Trophoblast cell (in vitro differentiated cells and primary cell): ENCODE results near the gene GLIS1.

Experiments used
- DNase-seq, 2 donors: peaks; one replicate each; pipeline ENCODE4 v3.0.0-alpha.2; 2016
- H2AFZ ChIP-seq: 2 replicates; pipeline ENCODE4 v1.6.1; 2013; ENCODE audit warnings: low read length, moderate library complexity, mild to moderate bottlenecking; ENCODE audit not compliant: insufficient read depth, poor library complexity
- H2AK5ac ChIP-seq: 2 replicates; pipeline ENCODE4 v1.6.1; 2013; ENCODE audit warnings: mild to moderate bottlenecking, low read length
- H2BK120ac ChIP-seq: 2 replicates; pipeline ENCODE4 v1.6.1; 2013; ENCODE audit warnings: low read length, mild to moderate bottlenecking, moderate library complexity; ENCODE audit not compliant: insufficient read depth, poor library complexity
- H2BK12ac ChIP-seq: 2 replicates; pipeline ENCODE4 v1.6.1; 2013; ENCODE audit warnings: mild to moderate bottlenecking, low read length, moderate library complexity
- H2BK5ac ChIP-seq: 2 replicates; pipeline ENCODE4 v1.6.1; 2013; ENCODE audit warnings: low read length, low read depth, moderate library complexity, mild to moderate bottlenecking; ENCODE audit not compliant: poor library complexity
- H3K14ac ChIP-seq: 2 replicates; pipeline ENCODE4 v1.6.1; 2013; ENCODE audit warnings: mild to moderate bottlenecking, low read length
- H3K18ac ChIP-seq: 2 replicates; pipeline ENCODE4 v1.6.1; 2013; ENCODE audit warnings: mild to moderate bottlenecking, low read length
- H3K23ac ChIP-seq: 2 replicates; pipeline ENCODE4 v1.6.1; 2013; ENCODE audit warnings: low read length
- H3K27ac ChIP-seq: 2 replicates; pipeline ENCODE4 v1.5.1; 2013; ENCODE audit warnings: low read depth, mild to moderate bottlenecking, inconsistent platforms, low read length, moderate library complexity
- H3K27me3 ChIP-seq: 2 replicates; pipeline ENCODE4 v1.6.1; 2013; ENCODE audit warnings: inconsistent platforms, mild to moderate bottlenecking, low read length, moderate library complexity; ENCODE audit not compliant: insufficient read depth
- H3K36me3 ChIP-seq, 2 experiments: 1 replicate in 1 of 2; 2 replicates in 1 of 2; pipeline ENCODE4 v1.6.1; 2013; ENCODE audit warnings: low read length in 2 of 2, mild to moderate bottlenecking in 2 of 2, moderate library complexity in 1 of 2; ENCODE audit not compliant: insufficient read depth in 2 of 2, control insufficient read depth in 1 of 2
- H3K4ac ChIP-seq: 2 replicates; pipeline ENCODE4 v1.6.1; 2013; ENCODE audit warnings: low read depth, mild to moderate bottlenecking, low read length, moderate library complexity
- H3K4me1 ChIP-seq, 2 experiments: 1 replicate in 1 of 2; 2 replicates in 1 of 2; pipeline ENCODE4 v1.6.1; 2013; ENCODE audit warnings: low read length in 2 of 2, mild to moderate bottlenecking in 2 of 2, moderate library complexity in 1 of 2; ENCODE audit not compliant: insufficient read depth in 2 of 2, control insufficient read depth in 1 of 2
- H3K4me2 ChIP-seq: 2 replicates; pipeline ENCODE4 v1.6.1; 2013; ENCODE audit warnings: inconsistent platforms, mild to moderate bottlenecking, low read length, moderate library complexity
- H3K4me3 ChIP-seq: 2 replicates; pipeline ENCODE4 v1.5.1; 2013; ENCODE audit warnings: mild to moderate bottlenecking, low read depth, low read length, inconsistent platforms
- H3K79me1 ChIP-seq: one replicate; pipeline ENCODE4 v1.6.1; 2013; ENCODE audit warnings: low read length
- H3K79me2 ChIP-seq: 2 replicates; pipeline ENCODE4 v1.6.1; 2013; ENCODE audit warnings: low read length, mild to moderate bottlenecking; ENCODE audit not compliant: control insufficient read depth, insufficient read depth, poor library complexity
- H3K9ac ChIP-seq: 2 replicates; pipeline ENCODE4 v1.6.1; 2013; ENCODE audit warnings: mild to moderate bottlenecking, low read length
- H3K9me3 ChIP-seq: 2 replicates; pipeline ENCODE4 v1.6.1; 2013; ENCODE audit warnings: low read depth, mild to moderate bottlenecking, control low read depth, inconsistent platforms, low read length; ENCODE audit not compliant: insufficient read depth
- H4K12ac ChIP-seq: 2 replicates; pipeline ENCODE4 v1.6.1; 2013; ENCODE audit warnings: low read depth, mild to moderate bottlenecking, low read length, moderate library complexity
- H4K8ac ChIP-seq: 2 replicates; pipeline ENCODE4 v1.6.1; 2013; ENCODE audit warnings: low read depth, mild to moderate bottlenecking, low read length, moderate library complexity
- H4K91ac ChIP-seq: one replicate; pipeline ENCODE4 v1.6.1; 2013; ENCODE audit warnings: low read depth, mild to moderate bottlenecking, low read length, moderate library complexity
- WGBS: extraction: QIAGEN DNeasy Blood & Tissue Kit; methylation state at CpG from one replicate; pipeline ENCODE4 v1.1.7; 2013; ENCODE audit warnings: missing lambda C conversion rate; ENCODE audit not compliant: insufficient read length, insufficient coverage; ENCODE audit errors: extremely low coverage; 5-methylcytosine and 5-hydroxymethylcytosine counted together

The GLIS1 gene

GRCh38 chr1:53729456-53730223, 9.3 kb downstream of the GLIS1 start:
- Histone ChIP-seq H4K91ac (no peak overlapping the region), H3K36me3 (no peaks in the 10 kb centered on the region), H3K4ac (no peak overlapping the region), H3K23ac (no peak overlapping the region), H4K12ac (no peak overlapping the region), H3K9ac (no peak overlapping the region), H2BK120ac (no peak overlapping the region), H2AFZ (no peak overlapping the region), H3K4me3 (no peak overlapping the region), H3K4me1 (no peaks in the 10 kb centered on the region), H3K79me2 (no peaks in the 10 kb centered on the region), H3K14ac (no peak overlapping the region), H3K27me3 (no peaks in the 10 kb centered on the region), H3K27ac (no peak overlapping the region), H3K9me3 (no peaks in the 10 kb centered on the region), H3K18ac (no peak overlapping the region), H3K79me1 (no peaks in the 10 kb centered on the region), H2AK5ac (no peak overlapping the region), H2BK5ac (no peak overlapping the region), H2BK12ac (no peak overlapping the region), H3K4me2 (no peak overlapping the region), H4K8ac (no peak overlapping the region)
- no CpG with 5 or more reads among the region's 16 CpGs for WGBS
- DNase-seq = no peak

GRCh38 chr1:53728702-53729455, 10.1 kb downstream of the GLIS1 start:
- no peak overlapping the region for H3K18ac ChIP-seq
- H3K79me2 ChIP-seq = no peaks in the 10 kb centered on the region
- no peak overlapping the region for H4K8ac ChIP-seq
- no peak overlapping the region for H2BK120ac ChIP-seq
- H3K27ac ChIP-seq = no peak overlapping the region
- no peak overlapping the region for H2BK5ac ChIP-seq
- H3K27me3 ChIP-seq = no peaks in the 10 kb centered on the region
- H3K79me1 ChIP-seq = no peaks in the 10 kb centered on the region
- no peak overlapping the region for H4K91ac ChIP-seq
- H3K36me3 ChIP-seq = no peaks in the 10 kb centered on the region
- H3K4me2 ChIP-seq = no peak overlapping the region
- no peak overlapping the region for H4K12ac ChIP-seq
- no peak overlapping the region for H3K4me3 ChIP-seq
- H3K14ac ChIP-seq = no peak overlapping the region
- WGBS = no CpG with 5 or more reads among the region's 17 CpGs
- no peak overlapping the region for H2AFZ ChIP-seq
- DNase-seq = no peak
- no peak overlapping the region for H3K23ac ChIP-seq
- H3K4me1 ChIP-seq = no peaks in the 10 kb centered on the region
- no peak overlapping the region for H2BK12ac ChIP-seq
- H3K9ac ChIP-seq = no peak overlapping the region
- H3K9me3 ChIP-seq = peaks cover under 1% of the 10 kb centered on the region
- no peak overlapping the region for H3K4ac ChIP-seq
- no peak overlapping the region for H2AK5ac ChIP-seq

- H2BK5ac ChIP-seq = no peak overlapping the region
- WGBS = no CpG with 5 or more reads among the region's 1 CpG
- H3K9ac ChIP-seq = no peak overlapping the region
- no peak overlapping the region for H3K4ac ChIP-seq
- no peak overlapping the region for H3K4me3 ChIP-seq
- H2AK5ac ChIP-seq = no peak overlapping the region
- no peaks in the 10 kb centered on the region for H3K79me2 ChIP-seq
- no peak overlapping the region for H2AFZ ChIP-seq
- no peak overlapping the region for H4K91ac ChIP-seq
- no peaks in the 10 kb centered on the region for H3K4me1 ChIP-seq
- H2BK120ac ChIP-seq = no peak overlapping the region
- H2BK12ac ChIP-seq = no peak overlapping the region
- no peak overlapping the region for H4K12ac ChIP-seq
- no peaks in the 10 kb centered on the region for H3K36me3 ChIP-seq
- H3K27ac ChIP-seq = no peak overlapping the region
- no peaks in the 10 kb centered on the region for H3K79me1 ChIP-seq
- no peak overlapping the region for H3K4me2 ChIP-seq
- H3K27me3 ChIP-seq = no peaks in the 10 kb centered on the region
- H4K8ac ChIP-seq = no peak overlapping the region
- H3K18ac ChIP-seq = no peak overlapping the region
- DNase-seq = no peak
- H3K14ac ChIP-seq = no peak overlapping the region
- peaks cover 2% of the 10 kb centered on the region for H3K9me3 ChIP-seq
- no peak overlapping the region for H3K23ac ChIP-seq
Measured at GRCh38 chr1:53728196-53728595, 10.8 kb downstream of the GLIS1 start.

GRCh38 chr1:53727461-53728092, 11.4 kb downstream of the GLIS1 start:
- Histone ChIP-seq H2BK5ac (no peak overlapping the region), H4K8ac (no peak overlapping the region)
- no CpG with 5 or more reads among the region's 7 CpGs for WGBS

More at GRCh38 chr1:53727461-53728092, 11.4 kb downstream of the GLIS1 start:
- Histone ChIP-seq H3K27ac (no peak overlapping the region), H3K14ac (no peak overlapping the region), H2BK12ac (no peak overlapping the region), H3K27me3 (no peaks in the 10 kb centered on the region), H3K4me3 (no peak overlapping the region), H2AFZ (no peak overlapping the region), H4K12ac (no peak overlapping the region), H3K36me3 (no peaks in the 10 kb centered on the region), H2AK5ac (no peak overlapping the region), H3K4ac (no peak overlapping the region), H4K91ac (no peak overlapping the region), H3K9ac (no peak overlapping the region), H3K79me2 (no peaks in the 10 kb centered on the region), H3K4me1 (no peaks in the 10 kb centered on the region), H3K23ac (no peak overlapping the region), H3K9me3 (peaks cover 2% of the 10 kb centered on the region), H3K18ac (no peak overlapping the region), H3K4me2 (no peak overlapping the region), H2BK120ac (no peak overlapping the region), H3K79me1 (no peaks in the 10 kb centered on the region)
- DNase-seq = no peak
